Astrocyte (in vitro differentiated cells and primary cell): ENCODE results near the gene ATG4D.

Experiments used
- EZH2 ChIP-seq: IDR thresholded peaks from 2 replicates; pipeline ENCODE4 v1.6.1; 2012; ENCODE audit warnings: mild to moderate bottlenecking, low read length, inconsistent platforms; ENCODE audit not compliant: insufficient read depth
- TF ChIP-seq, protein P1 (sequence below): IDR thresholded peaks from 2 replicates; pipeline ENCODE4 v1.5.1; 2011; ENCODE audit warnings: low read depth, mild to moderate bottlenecking, inconsistent platforms, low read length, moderate library complexity; ENCODE audit not compliant: insufficient read depth

DNA sequence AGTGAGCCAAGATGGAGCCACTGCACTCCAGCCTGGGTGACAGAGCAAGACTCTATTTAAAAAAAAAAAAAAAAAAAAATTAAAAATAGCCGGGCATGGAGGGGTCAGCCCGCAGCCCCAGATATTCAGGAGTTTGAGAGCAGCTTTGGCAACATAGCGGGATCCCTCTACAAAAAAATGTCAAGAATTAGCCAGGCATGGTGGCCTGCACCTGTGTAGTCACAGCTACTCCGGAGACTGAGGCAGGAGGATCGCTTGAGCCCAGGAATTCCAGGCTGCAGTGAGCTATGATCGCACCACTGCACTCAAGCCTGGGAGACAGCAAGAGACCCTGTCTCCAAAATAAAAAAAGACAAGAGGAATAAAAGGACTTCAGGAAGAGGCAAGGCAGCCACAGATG, 42.7 kb downstream of the ATG4D start:
- TF ChIP-seq, protein P1, sequence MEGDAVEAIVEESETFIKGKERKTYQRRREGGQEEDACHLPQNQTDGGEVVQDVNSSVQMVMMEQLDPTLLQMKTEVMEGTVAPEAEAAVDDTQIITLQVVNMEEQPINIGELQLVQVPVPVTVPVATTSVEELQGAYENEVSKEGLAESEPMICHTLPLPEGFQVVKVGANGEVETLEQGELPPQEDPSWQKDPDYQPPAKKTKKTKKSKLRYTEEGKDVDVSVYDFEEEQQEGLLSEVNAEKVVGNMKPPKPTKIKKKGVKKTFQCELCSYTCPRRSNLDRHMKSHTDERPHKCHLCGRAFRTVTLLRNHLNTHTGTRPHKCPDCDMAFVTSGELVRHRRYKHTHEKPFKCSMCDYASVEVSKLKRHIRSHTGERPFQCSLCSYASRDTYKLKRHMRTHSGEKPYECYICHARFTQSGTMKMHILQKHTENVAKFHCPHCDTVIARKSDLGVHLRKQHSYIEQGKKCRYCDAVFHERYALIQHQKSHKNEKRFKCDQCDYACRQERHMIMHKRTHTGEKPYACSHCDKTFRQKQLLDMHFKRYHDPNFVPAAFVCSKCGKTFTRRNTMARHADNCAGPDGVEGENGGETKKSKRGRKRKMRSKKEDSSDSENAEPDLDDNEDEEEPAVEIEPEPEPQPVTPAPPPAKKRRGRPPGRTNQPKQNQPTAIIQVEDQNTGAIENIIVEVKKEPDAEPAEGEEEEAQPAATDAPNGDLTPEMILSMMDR, result no peak
- no peak for TF ChIP-seq EZH2
